M059J (cell line): ENCODE measurements around the gene CLEC4F. TPM values are rescaled to one million over a fixed set of nuclear protein-coding genes. Genes with fewer than 3 reads are reported as not detected.

Source experiments
- DNase-seq: peaks from one replicate; pipeline ENCODE4 v3.0.0-alpha.2; 2012; ENCODE audit warnings: low read depth
- total RNA-seq: library from RNA; depleted of rRNA; stranded (reverse); fragments of >200 nt; shearing (Covaris generic); gene quantifications from 2 replicates; pipeline ENCODE4 v1.2.3, GENCODE V29; 2014

Gene CLEC4F
- total RNA-seq, 1 experiment from 2014 or later = not detected

DNA sequence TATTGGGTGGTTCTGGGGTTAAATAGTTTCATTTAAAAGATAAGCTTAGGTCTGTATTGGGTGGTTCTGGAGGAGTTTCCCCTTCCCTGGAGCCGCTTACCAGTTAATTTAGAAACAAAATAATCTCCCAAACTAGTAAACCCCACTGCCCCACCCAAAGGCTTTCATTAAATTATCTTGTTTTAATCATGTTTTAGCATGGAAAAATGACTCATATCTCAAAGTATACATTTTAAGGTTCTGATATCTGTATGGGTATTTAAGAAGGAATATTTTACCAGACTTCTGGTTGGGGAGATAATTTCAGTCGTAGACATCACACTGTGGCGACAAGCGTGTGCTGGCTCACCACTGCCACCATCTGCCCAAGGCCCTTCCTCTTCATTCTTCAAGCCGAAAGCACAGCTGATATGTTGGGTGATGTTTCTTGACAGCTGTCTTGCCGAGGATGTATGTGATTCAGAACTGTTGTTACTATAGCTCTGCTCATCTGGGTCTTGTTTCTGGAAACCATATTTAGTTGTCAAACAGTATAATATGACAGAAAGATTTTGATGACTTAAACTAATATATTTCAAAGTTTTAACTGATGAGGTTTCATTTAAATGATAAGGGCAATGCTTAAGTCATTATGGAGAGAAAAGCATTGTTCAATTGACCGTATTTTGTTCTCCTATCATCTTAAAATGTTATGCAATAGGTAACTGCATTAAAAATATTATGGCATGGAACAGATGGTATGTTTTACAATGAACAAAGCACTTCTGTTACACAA is 35.1 kb downstream of the CLEC4F start:
- DNase-seq = peak; percentile 45

DNA sequence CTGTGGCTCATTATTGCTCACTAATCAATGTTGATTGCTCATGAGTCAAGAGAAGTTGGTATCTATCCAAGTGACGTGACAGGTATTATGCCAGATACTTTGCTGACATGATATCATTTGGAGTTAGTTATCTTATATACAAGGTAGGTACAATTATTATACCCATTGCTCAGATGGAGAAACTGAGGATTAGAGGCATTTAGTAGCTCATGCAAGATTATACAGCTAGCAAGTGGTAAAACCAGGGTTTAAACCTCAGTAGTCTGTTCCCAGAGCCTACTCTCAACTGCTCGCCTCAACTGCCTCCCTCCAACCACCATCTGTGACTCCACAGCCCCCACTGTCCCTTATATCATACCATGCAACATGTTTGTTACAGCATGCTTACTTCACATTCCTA is 36.1 kb downstream of the CLEC4F start:
- no peak for DNase-seq

DNA sequence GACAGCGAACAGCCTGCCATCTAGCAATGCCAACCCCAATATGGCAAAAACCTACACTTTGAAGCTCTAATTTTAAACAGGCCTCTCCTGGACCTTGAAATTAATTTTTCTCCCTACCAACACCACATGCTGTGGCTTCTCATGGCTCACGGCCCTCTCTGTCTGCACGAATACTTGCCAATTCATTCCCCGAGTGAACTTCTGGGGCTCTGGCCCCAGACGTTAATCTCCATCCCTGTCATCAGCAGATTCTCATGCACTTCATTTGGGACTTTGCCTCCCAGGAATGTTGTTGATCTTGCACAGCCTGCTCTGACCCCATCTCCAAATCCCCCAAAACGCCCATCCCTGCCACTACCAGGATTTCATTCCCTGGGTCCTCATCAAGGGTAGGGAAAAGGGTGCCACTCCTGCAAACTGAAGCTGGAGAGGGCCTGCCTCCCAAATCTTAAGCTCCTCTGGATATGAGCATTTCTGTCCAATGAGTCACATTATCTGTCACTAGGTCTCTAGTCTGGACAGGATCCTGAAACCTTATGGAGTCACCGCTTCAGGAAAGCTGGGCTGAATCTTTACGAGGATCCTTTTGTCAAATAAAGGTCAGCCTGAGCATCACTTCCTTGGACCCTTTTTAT is 40.4 kb downstream of the CLEC4F start:
- DNase-seq = peak; percentile 74

DNA sequence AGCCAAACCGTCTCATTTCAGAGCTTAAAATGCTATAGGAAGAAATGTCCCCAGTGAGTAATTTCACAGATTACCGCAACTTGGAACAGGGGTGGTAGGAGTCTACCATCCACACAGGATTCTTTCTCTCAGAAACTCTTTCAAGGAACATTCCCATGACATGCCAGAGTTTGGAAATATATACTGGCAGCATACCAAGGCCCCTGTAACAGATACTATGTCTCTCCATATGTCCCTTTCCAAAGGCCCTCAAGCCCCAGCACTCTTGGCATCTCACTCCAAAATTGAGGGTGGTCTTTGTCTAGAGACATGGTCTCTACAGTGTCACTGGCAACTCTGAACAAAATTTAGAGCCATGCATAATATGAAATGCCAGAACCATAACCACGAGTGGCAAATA is 40.9 kb downstream of the CLEC4F start:
- DNase-seq = no peak

DNA sequence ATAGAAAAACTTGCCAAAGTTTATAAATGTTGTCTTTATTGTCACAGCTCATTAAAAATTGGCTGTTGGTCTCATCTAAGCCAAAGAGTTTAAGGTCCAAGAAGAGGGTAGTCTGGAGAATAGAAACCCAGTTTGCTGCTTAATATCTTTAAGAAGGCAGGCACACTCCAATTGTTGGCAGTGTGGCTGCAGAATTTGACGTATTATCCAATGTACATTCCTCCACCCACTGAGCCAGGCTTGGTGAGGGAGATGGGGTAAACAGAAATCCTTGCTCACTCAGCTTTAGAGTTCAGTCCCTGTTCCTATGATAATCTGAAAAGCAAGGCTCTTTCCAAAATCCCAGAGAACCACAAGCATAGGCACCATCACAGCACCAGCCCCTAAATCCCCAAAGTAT is 41.7 kb downstream of the CLEC4F start:
- no peak for DNase-seq

DNA sequence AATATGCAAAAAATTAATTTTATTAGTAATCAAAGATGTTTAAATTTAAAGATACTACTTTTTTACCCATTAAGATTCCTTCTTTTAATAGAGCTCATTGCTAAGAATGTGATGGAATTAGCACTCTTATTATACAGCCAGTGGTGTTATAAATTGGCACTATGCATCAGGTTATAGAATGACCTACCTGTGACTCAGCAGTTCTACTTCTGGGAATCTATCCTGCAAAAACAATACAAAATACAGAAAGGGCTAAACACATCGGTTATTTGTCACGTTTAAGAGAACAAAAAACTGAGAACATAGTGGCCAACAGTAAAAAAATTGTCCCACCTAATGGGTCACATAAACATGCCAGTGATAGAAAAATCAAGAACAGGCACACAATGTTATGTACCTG is 42.9 kb downstream of the CLEC4F start:
- peak; percentile 24 for DNase-seq

DNA sequence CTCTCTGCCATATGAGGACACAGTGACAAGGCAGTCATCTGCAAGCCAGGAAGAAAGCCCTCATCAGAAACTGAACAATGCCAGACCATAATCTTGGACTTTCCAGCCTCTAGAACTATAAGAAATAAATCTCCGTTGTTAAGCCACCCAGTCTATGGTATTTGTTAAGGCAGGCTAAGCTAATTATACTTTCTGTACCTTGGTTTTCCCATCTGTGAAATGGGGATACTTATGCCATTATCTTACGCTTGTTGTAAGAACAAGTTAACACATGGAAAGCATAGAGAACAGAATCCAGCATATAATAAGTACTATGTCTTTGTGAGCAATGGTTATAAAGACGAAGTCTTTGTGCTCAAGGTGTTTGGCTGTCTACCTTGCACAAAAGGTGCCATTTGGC is 44.1 kb downstream of the CLEC4F start:
- DNase-seq = no peak

DNA sequence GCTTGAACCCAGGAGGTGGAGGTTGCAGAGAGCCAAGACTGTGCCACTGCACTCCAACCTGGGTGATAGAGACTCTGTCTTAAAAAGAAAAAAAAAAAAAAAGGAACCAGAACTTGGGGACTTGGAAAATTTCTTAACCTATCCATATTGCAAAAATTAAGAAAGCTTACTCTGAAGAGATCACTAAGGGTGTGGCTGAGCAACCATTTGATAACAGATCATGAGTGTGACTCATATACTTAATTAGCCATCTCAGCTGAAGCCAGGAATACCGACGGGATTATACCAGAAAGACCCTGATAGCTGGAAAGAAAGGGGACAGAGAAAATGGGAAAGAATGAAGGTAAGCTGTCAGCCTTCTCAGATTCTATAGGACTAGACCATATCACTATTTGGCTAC is 45.3 kb downstream of the CLEC4F start:
- no peak for DNase-seq

DNA sequence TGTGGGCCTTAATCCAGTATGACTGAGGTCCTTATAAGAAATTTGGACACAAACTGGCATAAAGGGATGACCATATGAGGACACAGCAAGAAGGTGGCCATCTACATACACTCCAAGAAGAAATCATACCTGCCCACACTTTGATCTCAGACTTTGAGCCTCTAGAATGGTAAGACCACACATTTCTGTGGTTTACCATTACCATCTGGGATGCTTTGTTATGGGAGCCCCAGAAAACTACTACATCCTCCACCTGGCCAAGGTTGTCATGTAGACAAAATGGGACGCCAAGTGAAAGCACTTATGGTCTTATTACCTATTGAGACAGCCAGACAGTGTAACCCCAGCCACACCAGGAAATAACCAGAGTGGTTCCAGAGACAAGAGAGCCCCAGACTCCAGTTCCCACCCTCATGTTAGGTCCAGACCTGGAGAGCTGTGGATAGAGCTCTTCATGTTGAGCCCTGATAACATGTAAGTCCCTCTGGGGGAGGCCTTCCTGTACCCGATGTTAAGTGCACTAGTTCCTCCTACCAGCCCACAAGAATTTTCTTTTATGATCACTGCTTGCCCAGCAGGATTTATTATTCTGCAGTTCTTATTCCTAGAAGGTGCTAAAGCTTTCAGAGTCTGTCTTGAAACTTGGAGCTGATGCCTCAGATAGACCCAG is 47.8 kb downstream of the CLEC4F start:
- DNase-seq = no peak

DNA sequence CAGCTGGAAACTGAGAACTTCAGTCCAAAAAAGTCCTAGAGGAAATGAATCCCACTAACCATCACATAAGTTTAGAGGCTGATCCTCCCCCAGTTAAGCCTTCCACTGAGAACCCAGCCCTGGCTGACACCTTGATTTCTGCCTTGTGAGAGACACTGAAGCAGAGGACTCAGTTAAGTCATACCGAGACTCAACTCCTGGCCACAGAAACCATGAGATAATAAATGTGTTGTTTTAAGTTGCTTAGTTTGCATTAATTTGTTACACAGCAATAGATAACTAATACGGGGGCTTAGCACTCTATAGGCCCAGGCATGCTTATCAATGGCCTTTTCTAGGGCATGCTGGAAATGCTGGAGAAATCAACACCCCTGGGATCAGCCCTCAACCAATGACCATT is 49.0 kb downstream of the CLEC4F start:
- DNase-seq = no peak

DNA sequence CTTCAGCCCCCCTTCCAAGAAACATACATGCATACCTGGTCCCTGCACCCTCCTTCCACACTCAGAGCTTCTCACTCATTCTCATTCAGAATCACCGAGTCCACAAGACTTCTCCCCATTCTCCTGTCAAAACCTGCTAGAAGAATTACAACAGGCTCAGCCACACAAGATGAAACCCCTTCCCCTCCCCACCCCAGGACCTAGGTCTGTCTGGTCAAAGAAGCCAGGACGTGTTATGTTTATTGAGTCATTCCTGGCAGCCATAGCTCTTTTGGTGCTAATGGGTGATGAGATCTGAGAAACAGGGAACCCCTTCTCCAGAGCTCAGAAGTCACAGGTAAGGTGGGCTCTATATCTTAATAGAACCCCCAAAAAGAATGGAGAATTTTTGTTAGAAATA is 50.9 kb downstream of the CLEC4F start:
- DNase-seq = no peak

DNA sequence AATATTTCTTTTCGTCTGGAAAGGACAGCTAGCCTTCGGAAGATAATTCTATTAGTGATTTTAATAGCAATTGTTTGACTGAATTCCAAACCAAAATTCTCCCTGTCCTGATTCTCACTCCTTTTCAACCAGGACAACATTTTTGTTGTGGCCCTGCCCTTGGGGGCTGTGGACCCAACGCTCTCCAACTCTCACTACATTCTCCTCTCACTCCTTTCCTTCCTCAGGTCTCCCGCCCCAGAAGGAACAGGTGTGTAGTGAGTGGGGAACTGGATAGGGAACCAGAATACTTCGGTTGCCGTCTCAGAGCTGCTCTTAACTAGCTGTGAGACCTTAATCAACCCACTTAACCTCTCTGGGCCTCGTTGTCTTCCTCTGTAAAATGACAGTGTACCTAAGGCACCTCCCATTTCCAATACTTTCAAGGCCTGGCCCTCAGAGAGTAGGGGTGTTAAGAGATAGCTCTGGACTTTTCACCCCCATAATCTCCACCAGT is 51.8 kb downstream of the CLEC4F start:
- DNase-seq = no peak

DNA sequence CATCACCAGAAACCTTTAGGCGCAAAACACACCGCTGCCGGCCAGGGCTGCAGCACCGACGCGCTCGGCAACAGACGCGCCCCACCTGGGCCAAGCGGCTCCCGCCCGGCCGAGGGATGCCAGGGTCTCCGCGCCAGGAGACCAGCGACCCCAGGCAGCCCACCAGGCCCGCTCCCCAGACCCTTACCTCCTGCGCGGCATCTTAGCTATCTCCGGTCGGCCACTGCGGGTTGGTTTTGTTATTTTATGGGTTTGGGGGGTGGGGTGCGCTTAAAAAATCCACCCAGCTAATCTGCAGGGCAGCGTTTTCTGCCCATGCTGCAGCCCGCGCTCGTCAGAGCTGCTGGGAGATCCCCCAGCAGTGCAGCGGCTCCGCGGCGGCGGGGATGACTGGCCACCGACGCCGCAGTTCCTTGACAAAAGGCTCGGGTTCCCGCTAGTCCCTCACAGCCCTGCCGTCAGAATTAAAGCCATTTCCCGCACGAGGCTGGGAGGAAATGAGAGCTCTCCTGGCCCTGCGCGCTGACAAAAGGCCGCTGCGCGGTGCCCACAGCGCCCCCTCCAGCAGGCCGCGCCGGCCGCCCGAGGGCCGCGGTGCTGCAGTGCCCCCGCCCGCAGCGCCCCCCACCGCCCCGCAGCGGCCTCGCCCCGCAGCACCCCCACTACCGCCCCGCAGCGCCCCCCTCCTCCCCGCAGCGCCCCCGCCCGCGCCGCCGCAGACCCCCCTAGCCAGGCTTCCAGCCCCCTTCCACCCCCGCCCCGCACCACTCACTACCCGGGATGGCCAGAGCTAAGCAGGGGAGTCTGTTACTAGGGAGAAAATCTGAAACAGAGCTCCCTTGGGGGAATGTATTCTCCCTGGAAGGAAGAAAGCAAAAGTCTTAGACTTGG is 52.5 kb downstream of the CLEC4F start, which contains the start of gene ADD2:
Gene ADD2, minus strand, starts transcription at position 502 of the 891 bp plus-strand sequence. CDS start 61,792 bp downstream, outside the sequence.
- peak; percentile 54 for DNase-seq

DNA sequence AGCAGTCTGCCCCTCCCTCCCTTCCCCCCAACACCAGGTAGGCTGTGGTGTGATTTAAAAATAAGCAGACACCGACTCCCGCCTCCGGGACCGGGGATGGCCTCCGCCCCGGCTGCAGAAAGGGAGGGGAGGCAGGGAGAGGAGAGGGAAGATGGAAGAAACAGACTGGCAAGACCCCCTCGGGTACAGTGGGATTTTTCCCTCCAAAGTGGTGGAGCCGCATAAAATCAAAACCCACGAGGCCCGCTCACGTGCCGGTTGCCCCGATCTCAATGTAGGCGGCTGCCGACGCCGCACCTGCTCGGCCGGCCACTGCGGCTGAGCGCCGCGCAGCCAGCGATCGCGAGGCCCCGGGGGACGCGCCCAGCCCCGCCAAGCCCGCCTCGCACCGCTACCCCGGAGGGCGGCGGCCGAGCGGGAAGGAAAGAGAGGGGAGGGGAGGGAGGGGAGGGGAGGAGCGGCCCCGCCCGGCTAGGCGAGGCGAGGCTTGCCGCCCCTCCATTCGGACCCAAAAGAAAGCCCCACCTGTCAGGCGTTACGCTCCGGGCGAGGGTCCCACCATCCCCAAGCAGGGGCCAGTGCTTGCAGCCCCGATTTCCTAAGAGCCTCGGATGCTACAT is 53.2 kb downstream of the CLEC4F start:
- DNase-seq = no peak

DNA sequence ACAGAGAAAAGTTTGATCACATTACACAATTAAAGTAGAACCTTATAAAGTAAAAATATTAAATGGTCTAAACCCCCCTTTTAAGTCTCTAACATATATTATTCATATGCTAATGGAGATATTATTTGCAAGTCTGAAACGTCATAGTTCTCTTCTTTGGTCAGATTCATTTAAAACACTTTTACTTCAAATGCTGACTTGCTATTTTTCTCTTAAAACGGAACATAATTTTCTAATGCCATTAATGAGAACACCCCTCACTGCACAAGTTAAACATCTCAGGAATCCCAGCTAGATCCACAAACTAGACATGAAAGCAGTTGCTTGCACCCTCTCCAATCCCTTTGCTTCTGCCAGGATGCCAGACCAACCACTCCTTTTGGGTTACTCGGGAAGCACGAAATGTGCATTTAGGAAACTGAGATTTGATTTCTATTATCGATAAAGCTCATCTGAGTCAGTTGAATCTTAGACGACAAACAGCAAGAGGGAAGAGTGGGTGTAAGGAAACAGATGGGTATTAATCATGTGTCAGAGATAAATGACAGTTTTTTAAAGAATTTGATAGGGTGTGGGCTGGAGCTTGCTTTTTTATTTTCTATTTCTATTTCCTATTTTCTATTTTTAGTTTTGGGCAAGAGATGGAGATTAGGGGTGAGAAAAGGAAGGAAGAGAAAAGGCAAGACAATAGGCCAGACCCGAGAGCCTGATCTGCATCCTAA is 53.9 kb downstream of the CLEC4F start:
- DNase-seq = no peak

DNA sequence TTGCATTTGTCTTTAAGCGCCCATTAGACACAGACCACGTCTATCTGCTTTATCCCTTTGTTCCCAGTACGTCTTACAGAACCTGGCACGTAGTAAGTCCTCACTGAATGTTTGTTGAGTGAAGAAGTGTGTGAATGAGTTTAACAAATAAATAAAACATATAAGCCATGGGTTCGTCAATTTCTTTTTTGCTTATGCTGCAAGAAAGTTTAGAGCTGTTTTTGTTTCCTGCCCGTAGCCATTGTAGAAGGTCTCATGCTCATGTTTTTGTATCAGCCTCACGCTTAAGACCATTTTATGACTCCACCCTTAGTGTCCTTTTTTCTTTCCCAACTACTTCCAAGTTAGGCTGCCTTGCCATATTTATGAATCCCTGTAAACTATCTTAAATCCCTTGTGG is 54.9 kb downstream of the CLEC4F start:
- no peak for DNase-seq

DNA sequence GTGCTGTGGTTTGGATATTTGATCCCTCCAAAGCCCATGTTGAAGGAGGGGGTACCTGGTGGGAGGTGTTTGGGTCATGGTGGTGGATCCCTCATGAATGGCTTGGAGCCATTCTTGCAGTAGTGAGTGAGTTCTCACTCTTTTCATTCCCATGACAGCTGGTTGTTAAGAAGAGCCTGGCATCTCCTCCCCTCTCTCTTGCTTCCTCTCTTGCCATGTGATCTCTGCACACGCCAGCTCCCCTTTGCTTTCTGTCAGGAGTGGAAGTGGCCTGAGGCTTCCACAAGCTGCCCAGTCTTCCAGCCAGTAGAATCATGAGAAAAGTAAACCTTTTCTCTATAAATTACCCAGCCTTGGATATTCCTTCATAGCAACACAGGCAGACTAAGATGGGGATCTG is 61.0 kb downstream of the CLEC4F start:
- no peak for DNase-seq
